WI38 (cell line): ENCODE data around the gene USP46.
A peak's percentile ranks its signal among the peaks of the same experiment; 100 is the strongest.

Experiments used
- H3K4me3 ChIP-seq: 2 replicates; pipeline ENCODE4 v1.5.1; 2011; ENCODE audit warnings: low read depth, mild to moderate bottlenecking, control low read depth, low read length
- TF ChIP-seq, protein P1 (sequence below): IDR thresholded peaks from 2 replicates; pipeline ENCODE4 v1.5.1; 2012; ENCODE audit warnings: low read depth, mild to moderate bottlenecking, control low read depth, low read length

USP46 gene

DNA sequence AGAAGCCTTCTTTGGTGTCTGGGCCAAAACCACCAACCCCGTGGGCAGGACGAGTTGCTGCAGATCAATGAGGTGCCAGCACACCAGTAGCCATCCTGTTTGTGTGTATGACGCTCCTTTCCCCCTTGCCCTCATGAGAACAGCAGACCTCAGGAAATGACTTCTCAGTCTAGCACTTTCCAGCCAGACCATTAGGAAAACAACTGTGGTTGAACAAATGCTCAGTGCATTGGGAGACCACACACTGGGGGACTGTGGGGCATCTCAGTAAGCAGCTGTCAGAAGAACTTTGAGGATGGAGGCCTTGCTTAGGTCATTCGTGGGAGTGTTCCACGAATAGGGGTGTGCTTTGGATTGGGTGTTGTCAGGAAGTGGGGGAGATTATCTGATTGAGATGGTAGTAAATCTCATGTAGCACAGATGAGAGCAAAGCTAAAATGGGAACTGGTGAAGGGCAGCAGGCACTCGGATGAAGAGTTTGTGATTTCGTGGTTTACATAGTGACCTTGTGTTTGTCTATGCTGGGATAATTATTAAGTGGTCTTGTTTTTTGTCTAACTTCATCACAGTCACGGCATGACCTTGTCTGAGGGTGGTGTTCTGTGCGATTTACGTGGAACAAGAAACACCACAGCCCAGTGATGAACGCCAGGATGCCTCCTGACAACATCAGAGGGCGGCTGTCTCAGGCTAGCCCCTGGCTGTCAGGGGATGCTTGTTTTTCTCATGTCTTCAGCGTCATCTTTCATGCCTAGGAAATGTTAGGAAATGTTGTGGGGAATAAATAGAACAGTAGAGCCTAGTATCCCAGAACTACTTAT, 70.1 kb downstream of the USP46 start:
- TF ChIP-seq, protein P1, sequence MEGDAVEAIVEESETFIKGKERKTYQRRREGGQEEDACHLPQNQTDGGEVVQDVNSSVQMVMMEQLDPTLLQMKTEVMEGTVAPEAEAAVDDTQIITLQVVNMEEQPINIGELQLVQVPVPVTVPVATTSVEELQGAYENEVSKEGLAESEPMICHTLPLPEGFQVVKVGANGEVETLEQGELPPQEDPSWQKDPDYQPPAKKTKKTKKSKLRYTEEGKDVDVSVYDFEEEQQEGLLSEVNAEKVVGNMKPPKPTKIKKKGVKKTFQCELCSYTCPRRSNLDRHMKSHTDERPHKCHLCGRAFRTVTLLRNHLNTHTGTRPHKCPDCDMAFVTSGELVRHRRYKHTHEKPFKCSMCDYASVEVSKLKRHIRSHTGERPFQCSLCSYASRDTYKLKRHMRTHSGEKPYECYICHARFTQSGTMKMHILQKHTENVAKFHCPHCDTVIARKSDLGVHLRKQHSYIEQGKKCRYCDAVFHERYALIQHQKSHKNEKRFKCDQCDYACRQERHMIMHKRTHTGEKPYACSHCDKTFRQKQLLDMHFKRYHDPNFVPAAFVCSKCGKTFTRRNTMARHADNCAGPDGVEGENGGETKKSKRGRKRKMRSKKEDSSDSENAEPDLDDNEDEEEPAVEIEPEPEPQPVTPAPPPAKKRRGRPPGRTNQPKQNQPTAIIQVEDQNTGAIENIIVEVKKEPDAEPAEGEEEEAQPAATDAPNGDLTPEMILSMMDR: no peak
- no peak overlapping the region for H3K4me3 ChIP-seq

DNA sequence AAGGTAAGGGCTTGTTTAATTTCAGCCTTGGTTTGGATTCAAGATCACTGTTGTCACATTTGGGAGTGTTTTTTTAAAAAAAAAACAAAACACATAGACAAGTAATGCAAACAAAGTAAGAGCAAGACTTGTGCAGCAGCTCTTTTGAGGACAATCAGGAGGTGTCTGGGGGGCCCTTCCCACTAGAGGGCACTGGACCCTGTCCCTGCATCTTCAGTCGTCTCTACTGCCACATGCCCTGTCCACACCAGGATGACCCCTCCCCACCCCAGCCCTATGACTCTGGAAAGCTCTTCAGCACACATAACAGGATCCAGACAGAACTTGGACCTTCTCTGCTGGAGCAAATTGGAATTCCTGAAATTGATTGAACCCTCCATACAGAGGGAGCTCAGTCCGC, 71.0 kb downstream of the USP46 start:
- TF ChIP-seq, protein P1: peak; percentile 34; the same call in 1 of the 2 replicates
- no peak overlapping the region for H3K4me3 ChIP-seq

DNA sequence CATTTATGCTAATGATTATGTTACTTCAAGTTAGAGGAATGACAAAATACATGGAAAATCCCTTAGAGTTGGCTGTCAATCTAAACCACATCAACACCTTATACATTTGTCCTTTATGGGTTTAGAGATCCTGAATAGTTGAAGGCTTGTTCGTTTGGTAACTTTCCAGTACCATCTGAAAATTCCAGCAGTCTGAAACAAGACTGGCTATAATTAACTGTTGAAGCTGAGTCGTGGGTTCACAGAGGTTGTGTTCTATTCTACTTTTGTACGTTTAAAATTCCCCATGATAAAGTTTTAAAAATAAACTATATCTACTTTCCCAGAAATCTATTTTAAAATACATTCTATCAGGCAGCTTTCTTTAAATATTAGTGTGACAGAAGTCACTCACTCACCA, 73.0 kb downstream of the USP46 start:
- TF ChIP-seq, protein P1: no peak

DNA sequence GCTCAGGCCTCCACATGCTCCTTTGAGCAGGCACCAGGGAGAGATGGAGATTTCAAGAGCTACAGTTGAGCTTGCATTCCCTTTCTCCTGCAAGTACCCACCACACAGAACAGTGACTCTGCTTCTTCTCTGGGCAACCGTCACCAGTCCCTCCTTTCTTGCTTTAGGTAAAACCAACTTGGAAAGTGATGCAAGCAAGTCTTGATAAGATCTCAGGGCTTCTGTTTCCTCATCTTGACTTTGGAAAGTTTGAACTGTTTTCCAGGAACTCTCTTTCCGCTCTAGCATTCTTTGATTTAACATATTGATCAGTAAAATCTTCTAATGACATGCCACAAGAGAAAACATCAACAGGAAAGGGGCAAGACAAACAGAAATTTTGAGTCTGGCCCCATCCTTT, 73.7 kb downstream of the USP46 start:
- TF ChIP-seq, protein P1: no peak
- no peak overlapping the region for H3K4me3 ChIP-seq

More for the DNA sequence above, 73.0 kb downstream of the USP46 start:
- no peak overlapping the region for H3K4me3 ChIP-seq

DNA sequence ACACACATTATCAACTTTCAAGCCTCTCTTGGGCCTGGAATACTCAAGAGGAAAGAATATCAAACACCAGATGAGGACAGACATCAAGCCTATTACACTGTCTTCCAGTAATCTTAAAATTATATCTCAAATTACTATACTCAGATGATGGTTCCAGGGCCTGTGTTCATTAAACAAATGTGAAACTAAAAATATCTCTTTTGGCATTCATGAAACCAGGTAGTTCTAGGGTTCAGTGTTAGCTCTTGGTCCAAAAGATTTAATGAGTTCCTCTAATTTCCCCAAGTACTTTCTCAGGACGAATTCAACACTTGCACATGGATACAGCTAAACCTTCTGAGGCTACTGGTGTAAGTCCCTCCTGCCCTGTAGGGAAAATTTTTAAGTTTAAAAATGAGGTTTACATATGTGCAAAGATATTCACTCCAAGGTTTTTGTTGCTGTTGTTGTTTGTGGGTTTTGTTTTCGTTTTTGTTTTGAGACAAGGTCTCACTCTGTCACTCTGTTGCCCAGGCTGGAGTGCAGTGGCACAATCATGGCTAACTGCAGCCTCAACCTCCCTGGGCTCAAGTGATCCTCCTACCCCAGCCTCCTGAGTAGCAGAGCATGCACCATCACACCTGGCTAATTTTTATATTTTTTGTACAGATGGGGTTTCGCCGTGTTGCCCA, 79.4 kb downstream of the USP46 start:
- TF ChIP-seq, protein P1: no peak
- no peak overlapping the region for H3K4me3 ChIP-seq

DNA sequence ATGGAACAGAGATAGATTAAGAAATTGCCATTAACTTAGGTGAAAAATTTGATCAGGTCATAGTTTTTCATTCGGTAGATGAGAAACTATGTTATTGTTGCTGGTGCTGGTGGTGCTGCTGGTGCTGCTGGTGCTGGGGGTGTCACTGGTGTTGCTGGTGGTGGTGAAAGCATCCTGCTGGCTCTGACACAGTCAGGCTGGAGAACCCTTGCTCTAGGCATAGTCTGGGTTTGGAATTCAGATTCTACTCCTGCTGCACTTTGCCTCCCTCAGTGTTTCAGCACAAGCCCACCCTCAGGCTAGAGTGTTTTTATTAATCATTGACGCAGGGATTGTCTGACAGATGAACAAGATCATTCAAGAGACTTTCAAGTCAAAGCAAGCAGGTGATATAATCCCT, 80.2 kb downstream of the USP46 start:
- TF ChIP-seq, protein P1: no peak
- no peak overlapping the region for H3K4me3 ChIP-seq

DNA sequence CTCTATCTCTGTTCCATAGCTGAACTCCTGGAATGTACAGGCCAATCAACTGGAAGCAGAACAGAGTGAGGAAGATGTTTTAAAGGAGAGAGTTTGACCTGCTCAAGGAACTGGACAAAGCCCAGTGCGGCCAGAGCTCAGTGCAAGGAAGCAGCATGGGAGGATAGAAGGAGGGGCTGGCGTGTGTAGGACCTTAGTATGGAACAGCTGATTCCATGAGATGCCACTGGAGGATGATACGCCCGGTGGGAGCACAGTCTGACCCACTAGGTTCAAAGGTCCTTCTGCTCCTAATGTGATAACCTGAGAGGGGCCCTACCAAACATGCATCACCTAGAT, 81.5 kb downstream of the USP46 start:
- H3K4me3 ChIP-seq: no peak overlapping the region
- TF ChIP-seq, protein P1: no peak
